Jurkat, Clone E6-1 (cell line): Measurements from ENCODE around the gene TRRAP. TPM values are rescaled to one million over a fixed set of nuclear protein-coding genes. Genes with fewer than 3 reads are reported as not detected.
"Not testable (repeated sequence)": the region's sequence is repeated elsewhere in the genome, so short reads cannot be mapped to it uniquely, and the experiment has no call there.

Experiments
- DNase-seq: peaks from one replicate; pipeline ENCODE4 v3.0.0-alpha.2; 2011; ENCODE audit warnings: low read depth, low spot score
- H3K4me3 ChIP-seq: 2 replicates; pipeline ENCODE4 v1.5.1; 2011; ENCODE audit warnings: mild to moderate bottlenecking, low read length, control low read depth, moderate library complexity
- polyA plus RNA-seq: library from polyadenylated mRNA; unstranded; fragments of >200 nt; gene quantifications from one replicate; pipeline ENCODE4 v1.2.1, GENCODE V29; 2012; ENCODE audit warnings: missing spikeins; ENCODE audit not compliant: insufficient read length, insufficient read depth

The TRRAP gene
- 28.8 TPM for polyA plus RNA-seq

- H3K4me3 ChIP-seq: peak within 1 kb of the TSS; percentile 99
- peak; percentile 45 for DNase-seq
Observed at GRCh38 chr7:98878365-98879197, at the start of gene TRRAP. TSS of gene TRRAP (plus strand) at chr7:98878532. CDS start at chr7:98881151, 2,619 bp downstream.

- no peak for DNase-seq
Observed at GRCh38 chr7:98830972-98831548, 47.3 kb upstream of the TRRAP start.

GRCh38 chr7:98831641-98832221 lies 46.6 kb upstream of the TRRAP start:
- peak; percentile 21 for DNase-seq
- no peak overlapping the region for H3K4me3 ChIP-seq

More at GRCh38 chr7:98830972-98831548, 47.3 kb upstream of the TRRAP start:
- no peak overlapping the region for H3K4me3 ChIP-seq

GRCh38 chr7:98833022-98833421 lies 45.3 kb upstream of the TRRAP start:
- DNase-seq: no peak
- no peak overlapping the region for H3K4me3 ChIP-seq

- no peak for DNase-seq
- no peak overlapping the region for H3K4me3 ChIP-seq
Observed at GRCh38 chr7:98834949-98835348, 43.4 kb upstream of the TRRAP start.

- no peak overlapping the region for H3K4me3 ChIP-seq
Observed at GRCh38 chr7:98836811-98837629, 41.3 kb upstream of the TRRAP start.

GRCh38 chr7:98837630-98837972 lies 40.7 kb upstream of the TRRAP start:
- DNase-seq: no peak
- H3K4me3 ChIP-seq: no peak overlapping the region

More at GRCh38 chr7:98836811-98837629, 41.3 kb upstream of the TRRAP start:
- DNase-seq: peak; percentile 3

- no peak for DNase-seq
- H3K4me3 ChIP-seq: no peak overlapping the region
Observed at GRCh38 chr7:98840096-98840495, 38.2 kb upstream of the TRRAP start.

GRCh38 chr7:98840722-98841121 lies 37.6 kb upstream of the TRRAP start:
- H3K4me3 ChIP-seq: no peak overlapping the region
- no peak for DNase-seq

- DNase-seq: peak; percentile 41
- no peak overlapping the region for H3K4me3 ChIP-seq
Observed at GRCh38 chr7:98841179-98841997, 36.9 kb upstream of the TRRAP start.

GRCh38 chr7:98842552-98842951 lies 35.8 kb upstream of the TRRAP start:
- DNase-seq, H3K4me3 ChIP-seq: not testable (repeated sequence)

- no peak overlapping the region for H3K4me3 ChIP-seq
- no peak for DNase-seq
Observed at GRCh38 chr7:98848918-98849317, 29.4 kb upstream of the TRRAP start.

- H3K4me3 ChIP-seq: no peak overlapping the region
- no peak for DNase-seq
Observed at GRCh38 chr7:98852826-98853225, 25.5 kb upstream of the TRRAP start.

GRCh38 chr7:98855610-98856422 lies 22.5 kb upstream of the TRRAP start:
- DNase-seq: no peak
- no peak overlapping the region for H3K4me3 ChIP-seq

- DNase-seq: no peak
Observed at GRCh38 chr7:98860071-98860470, 18.3 kb upstream of the TRRAP start.

GRCh38 chr7:98862203-98862602 lies 16.1 kb upstream of the TRRAP start:
- no peak for DNase-seq
- no peak overlapping the region for H3K4me3 ChIP-seq

More at GRCh38 chr7:98860071-98860470, 18.3 kb upstream of the TRRAP start:
- H3K4me3 ChIP-seq: no peak overlapping the region

- no peak overlapping the region for H3K4me3 ChIP-seq
- DNase-seq: no peak
Observed at GRCh38 chr7:98862716-98863420, 15.5 kb upstream of the TRRAP start.
